Loucy (cell line): Measurements from ENCODE around the gene RBMS3.

Experiments
- CTCF ChIP-seq: fragments of 200-600 bp; sonication (generic); conservative IDR thresholded peaks from 2 replicates; pipeline ENCODE4 v1.5.1; 2014; ENCODE audit warnings: mild to moderate bottlenecking, antibody characterized with exemption, low read length
- EZH2phosphoT487 ChIP-seq: fragments of 200-600 bp; IDR thresholded peaks from 2 replicates; pipeline ENCODE4 v1.6.1; 2018; ENCODE audit warnings: antibody characterized with exemption, mild to moderate bottlenecking, moderate library complexity, borderline replicate concordance

- TF ChIP-seq CTCF = no peak
- no peak for TF ChIP-seq EZH2phosphoT487
Measured at GRCh38 chr3:29741231-29741630, 460.4 kb downstream of the RBMS3 start.
